Right lobe of liver (tissue), 4 donors: ENCODE data around the gene ABL1.

Source experiments
- CTCF ChIP-seq, 4 donors: fragments of 200-600 bp in 3 of 4; fragments of 450-650 bp in 1 of 4; IDR thresholded peaks; one replicate each; pipeline versions ENCODE4 v1.5.1 to v1.8.0; 2016 to 2022; ENCODE audit warnings: antibody characterized with exemption in 4 of 4, mild to moderate bottlenecking in 2 of 4
- POLR2A ChIP-seq: fragments of 450-650 bp; IDR thresholded peaks from one replicate; pipeline ENCODE4 v1.6.1; 2017; ENCODE audit warnings: antibody characterized with exemption, mild to moderate bottlenecking
- donor health status: DM: no; HTN: no; CAD: no.
- donor health status: DM: no; HTN: no; CAD: no.
- donor health status: DM: no; HTN: yes; CAD: no.

- TF ChIP-seq CTCF (IDR thresholded peaks at IDR 0.05) (no peak), POLR2A (no peak)
Observed at GRCh38 chr9:130884111-130884531, 49.1 kb downstream of the ABL1 start.
